GF-D8 (cell line): ENCODE measurements around the gene PRKG2.
"Not testable (repeated sequence)": the region's sequence is repeated elsewhere in the genome, so short reads cannot be mapped to it uniquely, and the experiment has no call there.

ENCODE experiments used
- DNase-seq: peaks from one replicate; lab custom pipeline; 2025; lab: John Stamatoyannopoulos, UW

PRKG2 gene, protein sequence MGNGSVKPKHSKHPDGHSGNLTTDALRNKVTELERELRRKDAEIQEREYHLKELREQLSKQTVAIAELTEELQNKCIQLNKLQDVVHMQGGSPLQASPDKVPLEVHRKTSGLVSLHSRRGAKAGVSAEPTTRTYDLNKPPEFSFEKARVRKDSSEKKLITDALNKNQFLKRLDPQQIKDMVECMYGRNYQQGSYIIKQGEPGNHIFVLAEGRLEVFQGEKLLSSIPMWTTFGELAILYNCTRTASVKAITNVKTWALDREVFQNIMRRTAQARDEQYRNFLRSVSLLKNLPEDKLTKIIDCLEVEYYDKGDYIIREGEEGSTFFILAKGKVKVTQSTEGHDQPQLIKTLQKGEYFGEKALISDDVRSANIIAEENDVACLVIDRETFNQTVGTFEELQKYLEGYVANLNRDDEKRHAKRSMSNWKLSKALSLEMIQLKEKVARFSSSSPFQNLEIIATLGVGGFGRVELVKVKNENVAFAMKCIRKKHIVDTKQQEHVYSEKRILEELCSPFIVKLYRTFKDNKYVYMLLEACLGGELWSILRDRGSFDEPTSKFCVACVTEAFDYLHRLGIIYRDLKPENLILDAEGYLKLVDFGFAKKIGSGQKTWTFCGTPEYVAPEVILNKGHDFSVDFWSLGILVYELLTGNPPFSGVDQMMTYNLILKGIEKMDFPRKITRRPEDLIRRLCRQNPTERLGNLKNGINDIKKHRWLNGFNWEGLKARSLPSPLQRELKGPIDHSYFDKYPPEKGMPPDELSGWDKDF

GRCh38 chr4:81214881-81215868, at the start of gene PRKG2:
PRKG2 (minus strand) TSS chr4:81215222; CDS start chr4:81205047, 10,175 bp downstream.
- DNase-seq, result no peak

DNA sequence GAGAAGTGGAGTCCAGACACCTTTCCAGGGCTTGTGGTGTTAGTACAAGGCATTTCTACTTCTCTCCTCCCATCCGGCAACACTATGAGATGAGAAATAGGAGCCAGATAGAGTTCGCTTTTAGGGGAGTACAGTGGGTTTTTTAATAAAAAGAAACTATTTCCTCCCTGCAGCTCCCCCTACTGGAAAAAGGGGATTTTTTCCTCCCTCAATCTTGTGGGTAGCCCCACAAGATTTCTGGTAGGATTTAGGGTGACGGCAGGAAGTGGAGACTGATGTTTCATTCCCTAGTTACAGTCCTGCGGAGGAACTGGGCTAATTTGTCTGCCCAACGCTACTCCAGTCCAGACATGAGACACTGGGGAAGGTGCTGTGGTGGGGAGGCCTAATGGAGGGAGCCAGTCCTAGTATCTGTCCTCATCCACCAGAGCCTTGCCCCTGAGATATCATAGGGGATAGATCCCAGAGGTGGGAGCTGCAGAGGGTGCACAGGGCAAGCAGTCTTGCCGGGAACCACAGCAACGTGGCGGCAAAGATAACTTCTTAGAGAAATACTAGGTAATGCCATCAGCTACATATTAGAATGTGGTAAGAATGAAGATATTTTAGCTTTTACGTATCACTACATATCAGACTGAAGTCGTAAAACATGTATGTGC, 45.5 kb upstream of the PRKG2 start:
- no peak for DNase-seq

- no peak for DNase-seq
Observed at GRCh38 chr4:81258841-81259550, 44.0 kb upstream of the PRKG2 start.

- no peak for DNase-seq
Observed at GRCh38 chr4:81257816-81258215, 42.8 kb upstream of the PRKG2 start.

- DNase-seq, result no peak
Observed at GRCh38 chr4:81257021-81257420, 42.0 kb upstream of the PRKG2 start.

GRCh38 chr4:81256059-81256970, 41.3 kb upstream of the PRKG2 start:
- DNase-seq, result no peak

GRCh38 chr4:81255524-81255923, 40.5 kb upstream of the PRKG2 start:
- DNase-seq, result no peak

DNA sequence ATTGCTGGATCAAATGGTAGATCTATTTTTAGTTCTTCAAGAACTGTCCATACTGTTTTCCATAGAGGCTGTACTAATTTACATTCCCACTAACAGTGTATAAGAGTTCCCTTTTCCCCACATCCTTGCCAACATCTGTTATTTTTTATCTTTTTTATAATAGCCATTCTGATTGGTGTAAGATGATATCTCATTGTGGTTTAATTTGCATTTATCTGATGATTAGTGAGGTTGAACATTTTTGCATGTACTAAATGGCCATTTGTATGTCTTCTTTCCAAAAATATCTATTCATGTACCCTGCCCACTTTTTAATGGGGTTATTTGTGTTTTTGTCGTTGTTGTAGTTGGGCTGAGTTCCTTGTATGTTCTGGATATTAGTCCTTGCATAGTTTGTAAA, 35.4 kb upstream of the PRKG2 start:
- no peak for DNase-seq

DNA sequence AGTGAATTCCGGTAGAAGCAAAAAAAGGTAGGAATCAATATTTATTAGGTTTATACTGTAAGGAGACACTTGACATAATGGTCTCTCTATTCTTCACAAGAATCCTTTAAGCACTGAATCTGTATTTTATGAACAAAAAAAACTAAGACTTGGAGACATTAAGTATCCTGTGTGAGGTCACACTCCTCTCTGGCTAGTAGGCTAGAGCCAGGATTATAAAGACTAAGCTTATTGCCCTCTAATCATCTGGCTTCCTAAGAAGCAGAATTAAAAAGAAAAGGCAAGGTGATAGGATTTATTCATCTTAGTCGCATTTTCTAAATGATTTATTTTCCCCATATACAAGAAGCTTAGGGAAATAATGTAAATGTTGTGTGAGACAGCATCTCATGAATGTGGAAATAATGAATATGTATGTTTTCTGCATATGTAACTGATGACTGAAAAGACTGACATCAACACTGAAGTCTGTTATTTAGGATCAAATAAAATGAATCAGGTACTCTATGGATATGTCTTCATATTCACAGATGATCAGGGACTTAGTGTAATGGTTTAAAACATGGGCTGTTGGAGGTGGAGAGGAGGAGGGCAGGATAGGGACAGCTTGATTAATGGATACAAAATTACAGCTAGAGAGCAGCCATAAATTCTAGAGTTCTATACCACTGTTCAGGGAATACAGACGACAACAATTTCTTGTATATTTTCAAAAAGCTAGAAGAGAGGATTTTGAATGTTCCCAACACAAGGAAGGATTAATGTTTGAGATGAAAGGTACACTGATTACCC, 30.4 kb upstream of the PRKG2 start:
- no peak for DNase-seq

- no peak for DNase-seq
Observed at GRCh38 chr4:81237791-81238190, 22.8 kb upstream of the PRKG2 start.

DNA sequence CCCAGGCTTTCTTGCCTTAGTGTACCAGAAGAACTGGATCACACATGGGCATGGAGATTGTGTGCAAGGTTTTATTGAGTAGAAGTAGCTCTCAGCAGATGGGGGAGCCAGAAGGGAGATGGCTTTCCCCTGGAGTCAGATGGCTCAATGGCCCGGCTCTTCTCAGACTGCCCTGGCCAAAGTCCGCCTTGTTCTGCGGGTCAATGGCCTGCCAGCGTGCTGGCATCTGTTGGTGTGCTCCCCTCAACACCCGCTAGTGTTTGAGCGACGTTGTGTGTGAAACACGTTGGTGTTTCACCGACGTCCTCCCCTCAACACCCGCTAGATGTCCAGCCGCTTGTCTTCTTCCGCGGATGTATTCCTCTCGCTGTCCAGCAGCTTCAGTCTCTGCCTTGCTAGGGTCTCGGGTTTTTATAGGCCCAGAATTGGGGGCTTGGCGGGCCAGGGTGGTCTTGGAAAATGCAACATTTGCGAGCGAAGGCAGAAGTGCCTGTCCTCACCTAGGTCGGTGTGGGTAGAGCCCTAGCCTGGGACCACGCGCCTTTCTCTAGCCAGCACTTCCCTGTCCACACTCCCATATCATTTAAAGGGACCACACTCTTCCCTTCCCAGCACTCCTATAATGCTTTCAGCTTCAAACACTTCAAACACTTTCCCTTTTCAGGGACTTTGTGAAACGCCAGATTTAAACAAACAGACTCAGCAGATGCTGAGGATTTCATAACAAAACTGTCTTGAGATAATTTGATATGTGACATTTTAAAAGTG, 21.1 kb upstream of the PRKG2 start:
- DNase-seq, result no peak

- no peak for DNase-seq
Observed at GRCh38 chr4:81227968-81228367, 12.9 kb upstream of the PRKG2 start.

- no peak for DNase-seq
Observed at GRCh38 chr4:81227138-81227537, 12.1 kb upstream of the PRKG2 start.

DNA sequence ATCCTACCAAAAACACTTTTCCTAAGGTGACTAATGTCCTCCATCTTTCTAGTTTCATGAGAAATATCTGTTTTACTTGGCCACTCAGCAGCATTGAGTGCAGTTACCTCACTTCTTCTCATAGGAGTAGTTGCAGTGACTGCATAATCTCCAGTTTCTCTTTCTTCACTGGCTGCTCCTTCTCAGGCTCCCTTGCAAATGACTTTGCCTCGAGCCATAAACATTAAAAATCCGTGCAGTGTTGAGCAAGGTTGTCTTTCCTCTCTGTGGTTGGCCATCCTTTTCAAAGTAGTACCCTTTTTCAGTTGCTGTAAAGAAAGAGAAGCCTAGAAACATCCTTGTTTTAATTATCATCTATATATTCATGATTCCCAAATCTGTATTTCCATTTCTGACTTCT, 10.2 kb upstream of the PRKG2 start:
- DNase-seq, result no peak

DNA sequence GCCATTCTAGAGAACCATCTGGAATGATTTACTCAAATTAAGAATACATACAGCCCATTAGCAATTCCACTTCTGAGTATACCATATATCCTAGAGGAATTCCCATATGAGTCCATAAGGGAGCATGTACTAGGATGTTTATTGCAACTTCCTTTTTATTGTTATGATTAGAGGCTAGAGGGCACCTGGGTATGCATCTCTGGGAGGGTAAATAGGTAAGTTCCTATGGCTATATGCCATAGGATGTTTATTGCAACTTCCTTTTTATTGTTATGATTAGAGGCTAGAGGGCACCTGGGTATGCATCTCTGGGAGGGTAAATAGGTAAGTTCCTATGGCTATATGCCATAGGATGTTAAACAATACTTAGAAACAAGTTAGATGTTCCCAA, 7.1 kb upstream of the PRKG2 start:
- DNase-seq, result not testable (repeated sequence)

DNA sequence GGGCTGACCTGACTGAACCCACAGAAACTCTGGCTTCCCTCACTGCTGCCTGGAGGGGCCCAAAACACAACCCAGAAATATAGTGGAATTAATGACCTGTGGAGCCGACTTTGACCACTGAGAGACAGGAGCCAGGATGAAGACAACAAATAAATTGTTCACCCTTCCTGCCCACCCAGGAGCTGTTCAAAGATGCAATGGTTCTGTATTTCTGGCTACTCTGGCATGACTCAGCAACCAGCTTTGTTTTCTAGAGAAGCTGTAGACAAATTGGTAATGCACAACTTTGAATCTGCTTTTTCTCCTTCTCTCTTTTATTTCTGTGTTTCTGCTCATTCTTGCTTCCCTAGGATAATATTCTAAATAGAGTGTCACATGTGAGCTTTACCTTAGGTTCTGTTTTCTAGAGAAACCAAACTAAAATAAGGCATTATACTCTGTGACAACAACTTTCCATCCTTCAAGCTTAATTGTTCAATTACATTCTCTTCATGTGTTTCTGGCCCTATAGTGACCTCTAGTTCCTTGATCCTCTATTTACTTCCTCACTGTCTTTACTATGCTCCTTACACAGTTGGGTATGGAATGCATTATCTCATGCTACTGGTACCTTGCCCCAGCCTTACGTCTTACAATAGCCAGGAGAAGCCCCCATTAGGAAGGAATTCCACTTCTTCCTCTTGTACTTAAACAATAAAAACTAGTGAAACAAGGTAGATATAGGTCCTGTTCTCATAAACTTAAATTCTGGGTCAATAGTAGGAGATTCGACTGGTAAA, 6.5 kb upstream of the PRKG2 start:
- no peak for DNase-seq

DNA sequence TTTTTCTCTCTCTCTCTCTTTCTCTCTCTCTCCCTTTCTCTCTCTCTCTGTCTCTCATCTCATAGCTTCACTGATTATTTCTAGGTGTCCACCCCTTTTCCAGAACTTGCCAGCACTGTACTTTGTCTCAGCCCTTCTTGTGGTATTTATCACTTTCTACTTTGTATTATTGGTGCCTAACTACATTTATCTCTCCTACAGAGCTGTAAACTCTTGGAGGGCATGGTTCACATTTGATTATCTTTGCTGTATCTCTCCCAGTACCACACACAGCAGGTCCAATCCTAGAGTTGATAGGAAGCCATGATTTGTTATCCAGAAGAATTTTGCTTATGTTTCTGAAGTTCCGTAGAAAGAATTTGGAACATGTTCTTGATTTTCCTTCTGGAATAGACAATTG, 5.2 kb upstream of the PRKG2 start:
- DNase-seq, result no peak

DNA sequence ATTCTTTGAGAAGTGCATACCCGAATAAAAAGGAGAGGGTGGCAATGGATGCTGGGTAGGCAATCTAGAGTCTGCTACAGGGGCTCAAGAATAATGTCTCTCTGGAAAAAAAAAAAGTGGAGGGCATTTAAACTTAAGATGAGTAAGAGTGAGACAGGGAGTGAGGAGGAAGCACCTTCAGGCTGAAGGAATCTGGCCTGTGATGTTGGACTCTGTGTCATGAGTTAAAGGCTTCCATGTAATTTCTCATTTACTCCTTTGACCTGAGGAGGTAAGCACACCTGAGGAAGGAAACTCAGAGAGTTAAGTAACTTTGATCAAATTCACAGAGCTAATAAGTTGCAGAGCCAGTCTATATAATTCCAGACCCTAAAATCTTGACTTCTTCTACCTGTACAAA, 3.2 kb upstream of the PRKG2 start:
- DNase-seq, result no peak
